GM08714 (cell line): Measurements from ENCODE around the gene RBM19.
"Not testable (repeated sequence)": the region's sequence is repeated elsewhere in the genome, so short reads cannot be mapped to it uniquely, and the experiment has no call there.

Experiments
- H3K4me3 ChIP-seq: fragments of 200-500 bp; sonication (Bioruptor generic); 2 replicates; pipeline ENCODE4 v1.5.1; 2014; ENCODE audit warnings: mild to moderate bottlenecking, low read length, inconsistent platforms
- ZNF274 ChIP-seq: IDR thresholded peaks from 2 replicates; pipeline ENCODE4 v1.6.1; 2012; ENCODE audit warnings: mild to moderate bottlenecking, low read depth, low read length

Gene RBM19

DNA sequence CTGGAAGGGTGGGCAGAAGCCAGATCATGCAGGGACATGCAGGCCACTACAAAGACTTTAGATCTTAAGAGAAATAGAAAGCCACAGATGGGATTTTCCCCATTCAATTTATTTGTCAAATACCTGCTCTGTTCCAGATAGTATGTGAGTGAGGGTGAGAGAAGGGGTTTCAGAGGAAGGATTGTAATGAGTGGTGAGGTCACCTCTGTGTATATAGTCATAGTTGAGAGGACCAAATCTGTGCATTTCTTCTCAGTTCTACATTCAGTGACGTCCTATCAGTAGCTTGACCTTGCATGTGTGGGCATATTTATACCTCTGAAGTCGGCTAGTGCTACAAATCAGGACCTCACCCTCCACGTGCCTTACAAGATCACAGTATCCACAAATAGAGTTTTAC is 31.2 kb upstream of the RBM19 start:
- H3K4me3 ChIP-seq, result no peak overlapping the region
- TF ChIP-seq ZNF274, result no peak

GRCh38 chr12:113996026-113996425 is 29.9 kb upstream of the RBM19 start:
- TF ChIP-seq ZNF274, result no peak
- no peak overlapping the region for H3K4me3 ChIP-seq

GRCh38 chr12:113994051-113994450 is 27.9 kb upstream of the RBM19 start:
- H3K4me3 ChIP-seq, result no peak overlapping the region
- TF ChIP-seq ZNF274, result no peak

- H3K4me3 ChIP-seq, result not testable (repeated sequence)
Observed at GRCh38 chr12:113992751-113993150, 26.6 kb upstream of the RBM19 start.

GRCh38 chr12:113991224-113992044 is 25.3 kb upstream of the RBM19 start:
- no peak overlapping the region for H3K4me3 ChIP-seq
- TF ChIP-seq ZNF274, result no peak

DNA sequence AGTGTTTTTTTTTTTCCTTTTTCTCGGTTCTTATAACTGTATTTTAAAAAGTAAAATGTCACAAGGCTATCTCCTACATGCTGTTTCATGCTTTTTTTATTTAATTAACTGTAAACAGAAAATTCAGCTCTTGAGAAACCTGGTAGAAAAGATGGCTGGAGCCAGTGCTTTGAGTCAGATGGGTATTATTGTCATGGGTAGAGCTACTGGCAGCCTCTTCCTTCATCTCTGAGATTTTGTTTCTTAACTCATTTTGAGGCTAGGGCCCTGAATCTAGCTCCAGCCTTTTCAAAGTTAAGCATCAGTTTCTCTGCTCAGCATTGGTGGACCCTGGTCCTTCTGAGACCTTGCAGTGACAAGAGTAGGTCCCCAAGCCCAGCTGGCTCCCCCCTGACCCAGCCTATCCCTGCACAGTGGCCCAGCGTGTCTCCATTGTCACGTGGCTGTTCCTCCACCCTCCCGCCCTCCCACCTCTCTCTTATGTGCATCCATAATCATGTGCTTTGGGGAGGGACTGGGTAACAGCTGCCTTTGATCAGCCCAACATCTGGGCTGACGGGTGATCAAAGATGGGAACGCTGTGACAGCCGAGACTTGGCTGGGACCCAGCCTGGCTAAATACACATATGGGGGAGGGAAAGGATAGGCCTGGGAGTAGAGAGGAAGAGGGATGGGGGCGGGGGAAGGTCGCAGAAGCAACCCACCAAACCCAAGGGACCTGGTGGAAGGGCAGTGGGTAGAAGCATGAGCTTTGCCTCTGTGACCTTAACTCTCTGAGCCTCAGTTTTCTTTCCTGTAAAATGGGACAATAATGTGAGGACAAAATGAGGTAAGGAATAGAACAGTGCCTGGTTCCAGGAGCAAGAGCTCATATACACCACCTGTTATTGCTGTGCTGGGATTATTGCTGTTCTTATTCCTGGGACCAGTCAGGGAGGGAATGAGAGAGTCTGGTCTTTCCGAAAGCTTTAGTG is 24.4 kb upstream of the RBM19 start:
- TF ChIP-seq ZNF274, result no peak
- no peak overlapping the region for H3K4me3 ChIP-seq

GRCh38 chr12:113988976-113989375 is 22.9 kb upstream of the RBM19 start:
- TF ChIP-seq ZNF274, result no peak
- no peak overlapping the region for H3K4me3 ChIP-seq

DNA sequence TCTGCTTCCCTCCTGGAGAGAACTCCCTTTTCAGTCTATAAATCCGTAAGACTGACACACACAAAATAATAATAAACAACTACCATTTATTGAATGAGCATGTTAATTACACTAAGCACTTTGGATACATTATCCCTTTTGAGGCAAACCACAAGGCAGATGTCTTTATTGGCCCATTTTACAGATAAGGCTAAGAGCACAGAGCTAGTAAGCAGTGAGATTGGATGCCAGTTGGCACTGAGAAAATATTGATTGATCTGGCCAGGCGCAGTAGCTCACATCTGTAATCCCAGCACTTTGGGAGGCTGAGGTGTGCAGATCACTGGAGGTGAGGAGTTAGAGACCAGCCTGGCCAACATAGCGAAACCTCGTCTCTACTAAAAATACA is 21.9 kb upstream of the RBM19 start:
- no peak for TF ChIP-seq ZNF274

GRCh38 chr12:113987261-113988063 is 21.3 kb upstream of the RBM19 start:
- no peak overlapping the region for H3K4me3 ChIP-seq
- no peak for TF ChIP-seq ZNF274

More for the DNA sequence above, 21.9 kb upstream of the RBM19 start:
- no peak overlapping the region for H3K4me3 ChIP-seq

GRCh38 chr12:113984464-113984863 is 18.3 kb upstream of the RBM19 start:
- H3K4me3 ChIP-seq, result no peak overlapping the region
- no peak for TF ChIP-seq ZNF274

DNA sequence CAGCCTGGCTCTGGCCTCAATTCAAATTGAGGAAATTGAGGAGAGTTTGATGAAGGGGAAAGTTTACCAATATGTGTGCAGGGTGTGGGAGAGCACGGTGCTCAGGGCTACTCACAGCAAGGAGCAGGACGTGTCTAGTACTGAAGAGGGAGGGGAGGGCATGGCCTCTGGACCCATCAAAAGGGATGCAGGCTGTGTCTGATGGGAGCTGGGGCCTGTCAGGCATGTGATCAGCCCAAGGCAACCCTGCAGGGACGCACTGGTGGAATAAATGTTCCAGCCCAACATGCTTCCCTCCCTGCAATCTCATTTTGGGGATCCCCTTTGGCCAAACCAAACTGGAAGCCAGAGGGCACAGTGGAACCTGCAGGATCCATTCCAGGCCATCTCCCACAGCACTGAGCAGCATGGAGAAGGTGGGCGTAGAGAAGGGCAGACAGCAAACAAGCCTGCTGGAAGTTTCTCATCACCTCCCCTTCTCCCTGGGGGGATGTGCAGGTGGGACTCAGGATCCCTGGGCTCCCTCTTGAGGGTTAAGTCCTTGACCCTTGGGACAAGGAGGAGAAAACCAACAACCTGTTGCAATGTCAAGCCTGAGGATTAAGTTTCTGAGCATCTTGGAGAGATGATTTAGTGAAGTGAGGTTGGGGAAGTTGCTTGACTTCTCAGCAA is 17.8 kb upstream of the RBM19 start:
- no peak for TF ChIP-seq ZNF274
- no peak overlapping the region for H3K4me3 ChIP-seq

DNA sequence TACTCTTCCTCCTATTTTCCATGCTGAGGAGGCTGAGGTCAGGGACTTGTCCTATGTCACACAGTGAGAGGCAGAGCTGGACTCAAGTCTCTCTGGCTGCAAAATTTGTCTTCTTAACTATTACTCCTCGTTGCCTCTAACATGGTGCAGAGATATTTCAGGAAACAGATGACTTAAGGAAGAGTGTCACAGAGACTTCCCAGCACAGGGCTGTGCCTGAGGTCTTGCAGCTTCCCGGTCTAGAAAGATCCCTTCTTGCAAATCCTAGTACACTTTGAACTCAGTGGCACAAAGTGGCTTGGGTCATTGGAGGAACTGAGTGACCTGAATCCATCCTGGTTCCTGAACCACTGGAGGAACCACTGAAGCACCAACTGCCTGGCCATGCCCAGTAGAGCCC is 17.1 kb upstream of the RBM19 start:
- TF ChIP-seq ZNF274, result no peak

DNA sequence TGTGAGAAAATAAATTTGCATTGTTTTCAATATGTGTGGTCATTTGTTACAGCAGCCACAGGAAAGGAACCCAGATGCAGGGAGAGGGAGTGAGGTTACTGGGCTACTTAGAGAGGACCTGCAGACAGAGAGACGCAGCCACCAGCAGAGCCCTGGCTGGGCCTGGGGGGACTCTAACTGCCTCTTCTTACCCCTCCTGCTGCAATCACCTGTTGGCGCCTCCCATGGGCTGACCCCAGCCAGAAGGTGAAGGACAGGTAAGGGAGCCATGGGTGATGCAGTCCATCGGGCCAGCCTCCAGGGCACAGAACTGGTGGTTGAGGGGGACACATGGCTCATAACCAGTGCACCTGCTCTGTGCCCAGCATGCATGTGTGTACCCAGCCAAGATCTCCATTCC is 15.8 kb upstream of the RBM19 start:
- TF ChIP-seq ZNF274, result no peak
- no peak overlapping the region for H3K4me3 ChIP-seq

More for the DNA sequence above, 17.1 kb upstream of the RBM19 start:
- no peak overlapping the region for H3K4me3 ChIP-seq
